RKO (cell line): ENCODE results near the gene STK11.

ENCODE experiments used
- DNase-seq: peaks from one replicate; pipeline ENCODE4 v3.0.0-alpha.2; 2016; ENCODE audit warnings: low spot score

The STK11 gene

GRCh38 chr19:1274081-1274851 lies 68.7 kb downstream of the STK11 start:
- DNase-seq: peak; percentile 85

GRCh38 chr19:1274852-1275259 lies 69.3 kb downstream of the STK11 start:
- peak; percentile 61 for DNase-seq

- DNase-seq: peak; percentile 98
These were observed 69.8 kb downstream of the STK11 start, which contains the start of gene FAM174C for GRCh38 chr19:1275260-1275975. TSS of gene FAM174C (plus strand) at chr19:1275530. CDS start at chr19:1275550, 20 bp downstream.

- DNase-seq: no peak
These were observed 70.5 kb downstream of the STK11 start for GRCh38 chr19:1275976-1276627.

GRCh38 chr19:1276628-1277022 lies 71.0 kb downstream of the STK11 start:
- DNase-seq: no peak

- DNase-seq: no peak
These were observed 71.5 kb downstream of the STK11 start for GRCh38 chr19:1277061-1277460.
